CD14-positive monocyte (primary cell): ENCODE results near the gene CACNB4. TPM values are rescaled to one million over a fixed set of nuclear protein-coding genes. Genes with fewer than 3 reads are reported as not detected.
"Not testable (repeated sequence)": the region's sequence is repeated elsewhere in the genome, so short reads cannot be mapped to it uniquely, and the experiment has no call there.

Experiments
- DNase-seq, 3 donors: peaks; one replicate each; pipeline ENCODE4 v3.0.0-alpha.2; 2011 to 2022
- H2AFZ ChIP-seq: 2 replicates; pipeline ENCODE4 v1.6.0; 2012; ENCODE audit warnings: mild to moderate bottlenecking, low read depth, low read length, inconsistent platforms; ENCODE audit not compliant: insufficient read depth, poor library complexity, severe bottlenecking
- H3K27ac ChIP-seq, 2 donors: 1 replicate in 1 of 2; 2 replicates in 1 of 2; pipeline ENCODE4 v1.5.1; 2012 to 2013; ENCODE audit warnings: low read length in 2 of 2, control low read depth in 1 of 2, inconsistent platforms in 1 of 2, low read depth in 1 of 2, mild to moderate bottlenecking in 1 of 2
- H3K27me3 ChIP-seq, 2 donors: one replicate each; pipeline versions ENCODE4 v1.6.0 to v1.6.1; 2011 to 2013; ENCODE audit warnings: low read length in 2 of 2; ENCODE audit not compliant: control insufficient read depth in 2 of 2, insufficient read depth in 2 of 2
- H3K36me3 ChIP-seq, 2 donors: replicated peaks in 1 of 2; 1 replicate in 1 of 2; 2 replicates in 1 of 2; pipeline versions ENCODE4 v1.5.1 to v1.6.1; 2012 to 2013; ENCODE audit warnings: low read length in 2 of 2, control low read depth in 1 of 2, inconsistent platforms in 1 of 2, mild to moderate bottlenecking in 1 of 2; ENCODE audit not compliant: insufficient read depth in 2 of 2, control insufficient read depth in 1 of 2
- H3K4me1 ChIP-seq, 2 donors: 1 replicate in 1 of 2; 2 replicates in 1 of 2; pipeline versions ENCODE4 v1.5.1 to v1.6.1; 2012 to 2013; ENCODE audit warnings: low read length in 2 of 2, control low read depth in 1 of 2, inconsistent platforms in 1 of 2, mild to moderate bottlenecking in 1 of 2, moderate library complexity in 1 of 2; ENCODE audit not compliant: insufficient read depth in 2 of 2, control insufficient read depth in 1 of 2
- H3K4me2 ChIP-seq: replicated peaks from 2 replicates; pipeline ENCODE3; 2012; ENCODE audit warnings: low read length, moderate library complexity, mild to moderate bottlenecking; ENCODE audit not compliant: poor library complexity, severe bottlenecking; ENCODE audit errors: extremely low read depth
- H3K4me3 ChIP-seq, 3 experiments: fragments of 200-600 bp in 1 of 3; sonication (generic) in 1 of 3; replicated peaks in 1 of 3; 1 replicate in 2 of 3; 2 replicates in 1 of 3; pipeline ENCODE4 v1.5.1; 2011 to 2013; ENCODE audit warnings: low read length in 3 of 3, mild to moderate bottlenecking in 3 of 3, control low read depth in 2 of 3, low read depth in 2 of 3, inconsistent platforms in 1 of 3, moderate library complexity in 1 of 3
- H3K79me2 ChIP-seq: 2 replicates; pipeline ENCODE4 v1.6.0; 2012; ENCODE audit warnings: mild to moderate bottlenecking, control low read depth, inconsistent platforms, low read length, moderate library complexity; ENCODE audit not compliant: insufficient read depth
- H3K9ac ChIP-seq: 2 replicates; pipeline ENCODE4 v1.6.0; 2017; ENCODE audit warnings: low read length, mild to moderate bottlenecking; ENCODE audit not compliant: insufficient read depth, poor library complexity, severe bottlenecking
- H3K9me3 ChIP-seq, 2 donors: replicated peaks in 1 of 2; 1 replicate in 1 of 2; 2 replicates in 1 of 2; pipeline versions ENCODE4 v1.5.1 to v1.6.1; 2012 to 2013; ENCODE audit warnings: low read length in 2 of 2, control low read depth in 1 of 2; ENCODE audit not compliant: control insufficient read depth in 1 of 2, insufficient read depth in 1 of 2
- H4K20me1 ChIP-seq: 2 replicates; pipeline ENCODE4 v1.6.0; 2012; ENCODE audit warnings: mild to moderate bottlenecking, low read length, control low read depth, moderate library complexity; ENCODE audit not compliant: insufficient read depth
- H3K27ac Mint-ChIP-seq, 7 donors: one replicate each; pipeline ENCODE4 v1.8.0; 2020; ENCODE audit warnings: mild to moderate bottlenecking in 7 of 7, mixed read lengths in 7 of 7, moderate library complexity in 6 of 7, inconsistent platforms in 2 of 7
- H3K27me3 Mint-ChIP-seq, 3 donors: one replicate each; pipeline ENCODE4 v1.8.0; 2021 to 2022; ENCODE audit warnings: low read depth in 3 of 3, mild to moderate bottlenecking in 3 of 3, mixed read lengths in 3 of 3, moderate library complexity in 3 of 3, inconsistent platforms in 1 of 3
- H3K36me3 Mint-ChIP-seq, 2 donors: one replicate each; pipeline ENCODE4 v1.8.0; 2020; ENCODE audit warnings: mixed read lengths in 2 of 2, inconsistent platforms in 1 of 2, mild to moderate bottlenecking in 1 of 2
- H3K4me1 Mint-ChIP-seq: one replicate; pipeline ENCODE4 v1.8.0; 2020; ENCODE audit warnings: mild to moderate bottlenecking, mixed read lengths
- H3K4me3 Mint-ChIP-seq, 2 donors: one replicate each; pipeline ENCODE4 v1.8.0; 2020; ENCODE audit warnings: mild to moderate bottlenecking in 2 of 2, mixed read lengths in 2 of 2, moderate library complexity in 1 of 2
- H3K9me3 Mint-ChIP-seq, 7 donors: one replicate each; pipeline ENCODE4 v1.8.0; 2020 to 2022; ENCODE audit warnings: mixed read lengths in 7 of 7, mild to moderate bottlenecking in 6 of 7, moderate library complexity in 6 of 7, inconsistent platforms in 2 of 7
- WGBS: methylation state at CpG from one replicate; pipeline ENCODE4 v1.1.5; 2013; ENCODE audit warnings: missing lambda C conversion rate; ENCODE audit not compliant: insufficient coverage; 5-methylcytosine and 5-hydroxymethylcytosine counted together
- intact Hi-C, 2 donors: fragments of 100-400 bp; cut with micrococcal nuclease; formaldehyde crosslinking; loops; one replicate each; pipeline versions ENCODE4 v1.15.0 to v1.15.1; 2023
- polyA plus RNA-seq, 3 donors: library from polyadenylated mRNA; depleted of rRNA in 1 of 3; unstranded in 2 of 3; stranded (reverse) in 1 of 3; fragments of 300-500 nt in 2 of 3; fragments of >200 nt in 1 of 3; fragmentation: Illumina TruSeq in 2 of 3; gene quantifications; 1 replicate in 2 of 3; 2 replicates in 1 of 3; pipeline ENCODE4 v1.2.3, GENCODE V29; 2012 to 2021
- TF ChIP-seq, protein P1 (sequence below): fragments of 200-600 bp; IDR thresholded peaks from one replicate; pipeline ENCODE4 v1.8.0; 2022; ENCODE audit warnings: antibody characterized with exemption, mild to moderate bottlenecking

The CACNB4 gene
- polyA plus RNA-seq, 3 donors: 0.44 to 1.9 (median 1.1) TPM

DNA sequence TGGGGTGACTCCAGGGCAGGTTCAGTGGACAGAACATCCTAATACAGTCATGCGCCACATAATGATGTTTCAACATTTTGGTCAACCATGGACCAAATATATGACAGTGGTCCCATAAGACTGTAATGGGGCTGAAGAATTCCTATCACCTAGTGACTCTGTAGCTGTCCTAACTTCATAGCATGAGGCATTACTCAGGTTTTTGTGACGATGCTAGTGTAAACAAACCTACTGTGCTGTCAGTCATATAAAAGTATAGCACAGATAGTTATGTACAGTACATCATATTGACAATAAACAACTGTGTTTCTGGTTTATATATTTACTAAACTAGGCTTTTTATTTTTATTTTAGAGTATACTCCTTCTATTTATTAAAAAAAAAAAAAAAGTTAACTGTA is 87.1 kb downstream of the CACNB4 start:
- intact Hi-C loops: no loop called here
- H3K36me3 Mint-ChIP-seq: no peaks in the 10 kb centered on the region
- no peak overlapping the region for H3K4me3 Mint-ChIP-seq
- no peaks in the 10 kb centered on the region for H3K9me3 ChIP-seq
- H3K4me3 ChIP-seq: no peak overlapping the region
- no peak overlapping the region for H3K27ac Mint-ChIP-seq
- WGBS: no CpG with 5 or more reads among the region's 2 CpGs
- no peaks in the 10 kb centered on the region for H3K27me3 ChIP-seq
- no peaks in the 10 kb centered on the region for H4K20me1 ChIP-seq
- TF ChIP-seq, protein P1, sequence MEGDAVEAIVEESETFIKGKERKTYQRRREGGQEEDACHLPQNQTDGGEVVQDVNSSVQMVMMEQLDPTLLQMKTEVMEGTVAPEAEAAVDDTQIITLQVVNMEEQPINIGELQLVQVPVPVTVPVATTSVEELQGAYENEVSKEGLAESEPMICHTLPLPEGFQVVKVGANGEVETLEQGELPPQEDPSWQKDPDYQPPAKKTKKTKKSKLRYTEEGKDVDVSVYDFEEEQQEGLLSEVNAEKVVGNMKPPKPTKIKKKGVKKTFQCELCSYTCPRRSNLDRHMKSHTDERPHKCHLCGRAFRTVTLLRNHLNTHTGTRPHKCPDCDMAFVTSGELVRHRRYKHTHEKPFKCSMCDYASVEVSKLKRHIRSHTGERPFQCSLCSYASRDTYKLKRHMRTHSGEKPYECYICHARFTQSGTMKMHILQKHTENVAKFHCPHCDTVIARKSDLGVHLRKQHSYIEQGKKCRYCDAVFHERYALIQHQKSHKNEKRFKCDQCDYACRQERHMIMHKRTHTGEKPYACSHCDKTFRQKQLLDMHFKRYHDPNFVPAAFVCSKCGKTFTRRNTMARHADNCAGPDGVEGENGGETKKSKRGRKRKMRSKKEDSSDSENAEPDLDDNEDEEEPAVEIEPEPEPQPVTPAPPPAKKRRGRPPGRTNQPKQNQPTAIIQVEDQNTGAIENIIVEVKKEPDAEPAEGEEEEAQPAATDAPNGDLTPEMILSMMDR: no peak
- no peaks in the 10 kb centered on the region for H3K4me1 ChIP-seq
- no peak overlapping the region for H3K27ac ChIP-seq
- H3K36me3 ChIP-seq: no peaks in the 10 kb centered on the region
- no peak overlapping the region for H2AFZ ChIP-seq
- no peaks in the 10 kb centered on the region for H3K4me1 Mint-ChIP-seq
- no peak overlapping the region for H3K9ac ChIP-seq
- peaks cover 0 to 1% (median 0%) of the 10 kb centered on the region in 3 donors for H3K27me3 Mint-ChIP-seq
- no peak overlapping the region for H3K4me2 ChIP-seq
- peaks cover 0 to 2% (median 0%) of the 10 kb centered on the region in 7 donors for H3K9me3 Mint-ChIP-seq
- no peaks in the 10 kb centered on the region for H3K79me2 ChIP-seq
- no peak for DNase-seq

DNA sequence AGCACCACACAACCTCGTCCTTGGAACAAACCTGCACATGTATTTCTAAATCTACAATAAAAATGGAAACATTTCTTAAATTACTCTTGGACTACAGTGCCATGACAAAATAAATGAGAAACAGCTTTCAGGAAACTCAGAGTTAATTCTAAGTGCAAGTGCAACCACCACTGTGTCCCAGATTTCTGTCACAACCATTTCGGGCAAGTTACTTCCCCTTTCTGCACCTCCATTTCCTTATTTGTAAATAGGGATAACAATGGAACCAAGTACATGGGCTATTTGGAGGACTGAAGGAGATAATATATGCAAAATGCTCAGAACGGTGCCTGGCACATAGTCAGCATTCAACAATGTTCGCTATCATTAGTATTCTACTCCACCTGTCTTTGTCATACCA is 93.2 kb downstream of the CACNB4 start:
- H3K27ac Mint-ChIP-seq: peak overlapping the region in 1 of 7 donors; percentile 11
- Histone ChIP-seq H3K4me3 (no peak overlapping the region), H3K27ac (no peak overlapping the region), H2AFZ (no peak overlapping the region), H3K4me1 (peaks cover 20% of the 10 kb centered on the region in 2 donors), H4K20me1 (no peaks in the 10 kb centered on the region), H3K4me2 (peak overlapping the region; percentile 72), H3K36me3 (no peaks in the 10 kb centered on the region), H3K9me3 (no peaks in the 10 kb centered on the region), H3K79me2 (no peaks in the 10 kb centered on the region), H3K27me3 (no peaks in the 10 kb centered on the region), H3K9ac (no peak overlapping the region)
- H3K36me3 Mint-ChIP-seq: no peaks in the 10 kb centered on the region
- intact Hi-C loops: no loop called here
- peak; percentile 19 to 41 (median 40) for DNase-seq
- peaks cover 0 to 2% (median 0%) of the 10 kb centered on the region in 7 donors for H3K9me3 Mint-ChIP-seq
- TF ChIP-seq, protein P1: no peak
- peaks cover 19% of the 10 kb centered on the region for H3K4me1 Mint-ChIP-seq
- peaks cover 0 to 2% (median 1%) of the 10 kb centered on the region in 3 donors for H3K27me3 Mint-ChIP-seq
- H3K4me3 Mint-ChIP-seq: no peak overlapping the region
- no CpG with 5 or more reads among the region's 4 CpGs for WGBS

DNA sequence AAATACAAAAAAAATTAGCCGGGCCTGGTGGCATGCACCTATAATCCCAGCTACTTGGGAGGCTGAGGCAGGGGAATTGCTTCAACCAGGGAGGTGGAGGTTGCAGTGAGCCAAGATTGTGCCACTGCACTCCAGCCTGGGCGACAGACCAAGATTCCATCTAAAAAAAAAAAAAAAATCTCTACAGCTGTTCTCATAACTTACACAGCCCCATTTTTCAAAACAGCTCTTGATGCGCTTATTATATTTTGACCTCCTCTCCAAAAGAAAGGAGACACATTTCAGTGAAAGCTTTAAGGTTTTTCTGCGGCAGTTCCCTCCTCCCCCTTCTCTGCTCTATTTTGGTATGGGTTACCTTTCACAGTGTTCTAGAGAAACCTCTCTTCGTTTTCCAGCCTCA is 95.6 kb downstream of the CACNB4 start:
- H3K9me3 Mint-ChIP-seq, H3K4me3 Mint-ChIP-seq, intact Hi-C loops, H3K27me3 Mint-ChIP-seq, H3K4me3 ChIP-seq, H3K27ac ChIP-seq, H2AFZ ChIP-seq, H3K27me3 ChIP-seq, H3K27ac Mint-ChIP-seq, H3K36me3 ChIP-seq, H3K36me3 Mint-ChIP-seq, H4K20me1 ChIP-seq, DNase-seq, H3K9me3 ChIP-seq, H3K79me2 ChIP-seq, H3K9ac ChIP-seq, H3K4me2 ChIP-seq: not testable (repeated sequence)
- no CpG with 5 or more reads among the region's 5 CpGs for WGBS
- H3K4me1 Mint-ChIP-seq: peaks cover 21% of the 10 kb centered on the region
- peaks cover 20% of the 10 kb centered on the region in 2 donors for H3K4me1 ChIP-seq
